Duodenal mucosa (tissue), 2 donors: Measurements from ENCODE around the gene NBPF3.

ENCODE experiments used
- H3K27ac ChIP-seq: one replicate; pipeline ENCODE4 v1.7.0; 2013; ENCODE audit warnings: low read depth, low read length
- H3K27me3 ChIP-seq, 2 donors: one replicate each; pipeline ENCODE4 v1.7.0; 2013; ENCODE audit warnings: low read length in 2 of 2, control low read depth in 1 of 2; ENCODE audit not compliant: insufficient read depth in 2 of 2, control insufficient read depth in 1 of 2
- H3K36me3 ChIP-seq, 2 donors: one replicate each; pipeline ENCODE4 v1.7.0; 2013; ENCODE audit warnings: low read length in 2 of 2, control low read depth in 1 of 2; ENCODE audit not compliant: insufficient read depth in 2 of 2, control insufficient read depth in 1 of 2
- H3K4me1 ChIP-seq, 2 donors: one replicate each; pipeline ENCODE4 v1.7.0; 2013; ENCODE audit warnings: low read length in 2 of 2, control low read depth in 1 of 2; ENCODE audit not compliant: insufficient read depth in 2 of 2, control insufficient read depth in 1 of 2
- H3K4me3 ChIP-seq, 2 donors: one replicate each; pipeline ENCODE4 v1.7.0; 2013; ENCODE audit warnings: low read length in 2 of 2, low read depth in 1 of 2
- H3K9ac ChIP-seq, 2 donors: one replicate each; pipeline ENCODE4 v1.7.0; 2013; ENCODE audit warnings: low read length in 2 of 2, low read depth in 1 of 2
- H3K9me3 ChIP-seq, 2 donors: one replicate each; pipeline ENCODE4 v1.7.0; 2013; ENCODE audit warnings: low read length in 2 of 2, control low read depth in 1 of 2; ENCODE audit not compliant: control insufficient read depth in 1 of 2

The NBPF3 gene

DNA sequence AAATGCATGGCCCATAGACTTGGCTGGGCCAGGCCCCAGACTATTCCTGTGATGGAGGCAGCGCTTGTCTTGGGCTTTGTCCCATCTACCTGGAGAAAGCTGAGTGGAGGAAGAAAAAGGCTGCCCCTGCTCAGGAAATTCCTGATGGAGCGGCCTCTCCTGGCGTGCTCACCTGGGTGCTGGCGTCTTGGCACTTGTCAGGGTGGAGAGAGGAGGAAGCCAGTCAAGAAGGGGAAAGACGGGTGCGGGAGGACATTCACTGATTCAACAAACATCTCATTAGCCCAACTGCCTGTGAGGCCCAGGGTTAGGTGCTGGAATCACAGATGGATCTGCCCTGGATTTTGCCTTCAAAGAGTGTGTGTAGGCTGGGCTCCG, 85.4 kb downstream of the NBPF3 start:
- H3K27me3 ChIP-seq = peaks cover 0 to 3% of the 10 kb centered on the region in 2 donors
- no peak overlapping the region for H3K9ac ChIP-seq
- no peak overlapping the region for H3K4me3 ChIP-seq
- no peaks in the 10 kb centered on the region for H3K36me3 ChIP-seq
- no peaks in the 10 kb centered on the region for H3K9me3 ChIP-seq
- peaks cover 0 to 5% of the 10 kb centered on the region in 2 donors for H3K4me1 ChIP-seq
- no peak overlapping the region for H3K27ac ChIP-seq

DNA sequence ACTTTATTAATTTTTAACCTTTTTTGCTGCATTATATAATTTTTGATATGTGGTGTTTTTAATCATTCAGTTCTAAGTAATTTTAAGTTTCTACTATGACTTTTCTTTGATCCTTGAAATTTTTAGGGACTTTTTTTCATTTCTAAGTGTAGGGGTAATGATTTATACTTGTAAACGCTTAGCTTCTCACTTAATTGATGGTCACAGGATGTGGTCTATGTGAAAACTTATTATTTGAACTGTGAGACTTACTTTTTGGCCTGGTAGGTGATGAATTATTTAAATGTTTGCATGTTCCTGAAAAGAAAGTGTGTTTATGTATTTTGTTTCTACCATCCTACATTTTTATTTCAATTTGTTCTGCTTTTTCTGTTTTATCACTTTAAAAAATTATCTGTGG, 86.5 kb downstream of the NBPF3 start:
- Histone ChIP-seq H3K27ac (no peak overlapping the region), H3K4me1 (peaks cover 0 to 5% of the 10 kb centered on the region in 2 donors), H3K27me3 (peaks cover 0 to 3% of the 10 kb centered on the region in 2 donors), H3K36me3 (no peaks in the 10 kb centered on the region), H3K9ac (no peak overlapping the region), H3K4me3 (no peak overlapping the region), H3K9me3 (no peaks in the 10 kb centered on the region)

DNA sequence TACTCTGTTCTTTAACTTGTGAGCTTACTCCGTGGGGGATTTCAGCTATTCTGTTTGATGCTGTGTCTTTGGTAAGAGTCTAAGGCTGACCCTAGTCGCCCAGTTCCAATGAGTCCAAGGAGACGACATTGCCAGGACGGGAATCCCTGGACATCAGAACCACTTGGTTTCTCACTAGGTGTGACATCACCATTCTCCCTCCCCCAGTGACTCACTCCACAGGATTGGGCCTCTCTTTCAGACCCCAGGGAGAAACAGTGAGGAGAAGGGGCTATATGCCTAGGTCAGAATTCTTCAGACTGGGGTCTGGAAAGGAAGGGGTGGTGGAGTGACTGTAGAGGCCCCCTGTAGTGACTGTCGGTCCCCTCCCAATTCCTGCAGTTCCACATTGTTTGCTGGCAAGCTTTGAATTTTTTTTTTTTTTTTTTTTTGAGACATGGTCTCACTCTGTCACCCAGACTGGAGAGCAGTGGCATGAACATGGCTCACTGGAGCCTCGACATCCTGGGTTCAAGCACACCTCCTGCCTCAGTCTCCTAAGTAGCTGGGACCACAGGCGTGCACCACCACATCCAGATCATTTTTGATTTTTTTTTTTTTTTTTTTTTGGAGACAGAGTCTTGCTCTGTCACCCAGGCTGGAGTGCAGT, 90.6 kb downstream of the NBPF3 start:
- H3K9me3 ChIP-seq = no peaks in the 10 kb centered on the region
- no peaks in the 10 kb centered on the region for H3K36me3 ChIP-seq
- no peak overlapping the region for H3K9ac ChIP-seq
- H3K4me3 ChIP-seq = no peak overlapping the region
- H3K27ac ChIP-seq = no peak overlapping the region
- peaks cover 0 to under 1% of the 10 kb centered on the region in 2 donors for H3K4me1 ChIP-seq
- peaks cover 3 to 4% of the 10 kb centered on the region in 2 donors for H3K27me3 ChIP-seq

DNA sequence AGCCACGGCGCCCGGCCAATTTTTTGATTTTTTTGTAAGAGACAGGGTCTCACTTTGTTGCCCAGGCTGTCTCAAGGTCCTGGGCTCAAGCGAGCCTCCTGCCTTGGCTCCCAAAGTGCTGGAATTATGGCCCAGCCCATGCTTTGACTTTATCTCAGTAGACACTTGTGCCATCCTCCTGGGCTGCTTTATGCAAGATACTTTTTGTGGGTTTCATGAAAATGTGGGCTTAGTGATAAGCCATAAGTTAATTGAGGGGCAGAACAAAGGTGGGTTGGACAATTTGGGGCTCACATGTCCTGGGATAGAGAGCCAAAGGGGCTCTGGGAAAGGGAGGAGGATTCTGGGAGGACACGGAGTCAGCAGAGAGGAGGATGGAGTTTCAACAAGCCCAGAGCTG, 91.3 kb downstream of the NBPF3 start:
- Histone ChIP-seq H3K4me3 (no peak overlapping the region), H3K9ac (no peak overlapping the region), H3K27me3 (peaks cover 3 to 4% of the 10 kb centered on the region in 2 donors), H3K9me3 (no peaks in the 10 kb centered on the region), H3K36me3 (no peaks in the 10 kb centered on the region), H3K27ac (no peak overlapping the region), H3K4me1 (no peaks in the 10 kb centered on the region)

DNA sequence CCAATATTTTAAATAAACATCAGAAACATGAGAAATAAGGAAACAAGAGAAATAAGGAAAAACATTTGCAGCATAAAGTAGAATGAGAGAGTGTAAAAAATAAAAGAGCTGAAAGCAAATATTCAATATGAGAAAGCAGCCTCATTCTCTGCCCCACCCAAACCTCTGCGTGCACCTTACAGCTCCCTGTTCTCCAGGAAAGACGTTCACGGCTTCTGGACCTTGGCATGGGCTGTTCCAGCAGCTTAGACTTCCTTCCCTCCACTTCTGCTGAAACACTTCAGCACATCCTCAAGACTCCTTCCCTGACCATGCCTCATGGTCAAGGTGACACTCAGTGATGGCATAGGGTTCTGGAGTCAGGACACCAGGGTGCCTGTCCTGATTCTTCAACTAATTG, 92.6 kb downstream of the NBPF3 start:
- Histone ChIP-seq H3K4me1 (peaks cover 0 to under 1% of the 10 kb centered on the region in 2 donors), H3K27me3 (peaks cover 3 to 8% of the 10 kb centered on the region in 2 donors), H3K36me3 (no peaks in the 10 kb centered on the region), H3K27ac (no peak overlapping the region), H3K9ac (no peak overlapping the region), H3K4me3 (no peak overlapping the region), H3K9me3 (no peaks in the 10 kb centered on the region)

DNA sequence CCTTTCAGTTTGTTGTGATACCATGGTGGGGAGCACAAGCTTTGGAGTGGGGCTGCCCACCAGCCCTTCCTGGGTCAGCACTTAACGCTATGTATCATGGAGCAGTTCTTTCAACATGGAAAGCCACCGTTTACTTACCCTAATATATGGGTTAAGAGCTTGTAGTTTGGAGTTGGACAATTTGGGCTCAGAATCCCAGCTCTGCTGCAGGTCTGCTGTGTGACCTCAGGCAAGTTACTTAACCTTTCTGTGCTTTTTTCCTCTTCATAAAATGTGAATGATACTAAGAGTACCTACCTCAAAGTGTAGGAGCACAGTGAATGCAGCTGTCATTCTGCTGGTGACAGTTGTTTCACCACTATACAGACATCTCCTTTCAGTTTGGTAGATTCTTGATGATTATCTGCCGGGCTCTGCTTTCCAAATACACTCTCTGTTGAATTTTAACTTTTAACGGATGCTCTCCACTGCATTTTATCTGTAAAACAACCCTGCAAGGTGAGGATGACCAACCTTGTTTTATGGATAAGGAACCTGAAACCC, 93.1 kb downstream of the NBPF3 start:
- Histone ChIP-seq H3K27me3 (peaks cover 4 to 8% of the 10 kb centered on the region in 2 donors), H3K4me1 (peaks cover 0 to 6% of the 10 kb centered on the region in 2 donors), H3K36me3 (no peaks in the 10 kb centered on the region), H3K27ac (no peak overlapping the region), H3K9ac (no peak overlapping the region), H3K9me3 (no peaks in the 10 kb centered on the region), H3K4me3 (no peak overlapping the region)

DNA sequence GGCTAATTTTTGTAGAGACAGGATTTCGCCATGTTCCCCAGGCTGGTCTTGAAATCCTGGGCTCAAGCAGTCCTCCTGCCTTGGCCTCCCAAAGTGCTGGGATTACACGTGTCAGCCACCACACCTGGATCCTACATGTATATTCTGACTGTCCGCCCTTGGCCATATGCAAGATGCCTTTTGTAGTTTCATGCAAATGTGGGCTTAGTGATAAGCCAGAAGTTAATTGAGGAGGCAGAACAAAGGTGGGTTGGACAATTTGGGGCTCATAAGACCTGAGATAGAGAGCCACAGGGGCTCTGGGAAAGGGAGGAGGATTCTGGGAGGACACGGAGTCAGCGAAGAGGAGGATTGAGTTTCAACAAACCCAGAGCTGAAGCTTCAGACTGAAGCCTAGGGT, 94.2 kb downstream of the NBPF3 start:
- Histone ChIP-seq H3K27me3 (peaks cover 12 to 16% of the 10 kb centered on the region in 2 donors), H3K9ac (no peak overlapping the region), H3K9me3 (no peaks in the 10 kb centered on the region), H3K4me1 (peaks cover 0 to 9% of the 10 kb centered on the region in 2 donors), H3K27ac (no peak overlapping the region), H3K36me3 (no peaks in the 10 kb centered on the region), H3K4me3 (no peak overlapping the region)
